NOMO-1 (cell line): ENCODE data around the gene MTA2.
A peak's percentile ranks its signal among the peaks of the same experiment; 100 is the strongest.
"Not testable (repeated sequence)": the region's sequence is repeated elsewhere in the genome, so short reads cannot be mapped to it uniquely, and the experiment has no call there.

Experiments used
- DNase-seq, 2 experiments: peaks; one replicate each; lab custom pipeline; 2025; ENCODE audit not compliant: unreplicated experiment in 2 of 2; lab: John Stamatoyannopoulos, UW

The MTA2 gene

DNA sequence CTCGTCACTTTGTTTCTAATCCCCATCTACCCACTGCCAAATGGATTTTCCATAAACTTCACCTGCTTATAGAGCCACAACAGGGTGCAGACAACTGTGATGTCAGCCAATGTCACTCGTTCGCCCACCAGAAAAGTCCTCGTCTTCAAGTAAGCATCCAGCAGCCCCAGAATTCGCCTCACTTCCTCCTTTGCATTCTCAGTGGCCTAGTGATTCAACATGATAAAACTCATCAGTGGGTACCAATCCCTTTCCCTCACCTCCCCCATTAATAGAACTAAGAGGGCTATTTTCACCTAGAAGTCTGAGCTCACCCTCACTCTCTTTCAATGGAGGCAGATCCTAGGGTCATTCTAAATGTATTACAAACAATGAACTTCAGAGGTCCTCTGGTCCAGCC lies 30.8 kb downstream of the MTA2 start:
- DNase-seq: not testable (repeated sequence)

DNA sequence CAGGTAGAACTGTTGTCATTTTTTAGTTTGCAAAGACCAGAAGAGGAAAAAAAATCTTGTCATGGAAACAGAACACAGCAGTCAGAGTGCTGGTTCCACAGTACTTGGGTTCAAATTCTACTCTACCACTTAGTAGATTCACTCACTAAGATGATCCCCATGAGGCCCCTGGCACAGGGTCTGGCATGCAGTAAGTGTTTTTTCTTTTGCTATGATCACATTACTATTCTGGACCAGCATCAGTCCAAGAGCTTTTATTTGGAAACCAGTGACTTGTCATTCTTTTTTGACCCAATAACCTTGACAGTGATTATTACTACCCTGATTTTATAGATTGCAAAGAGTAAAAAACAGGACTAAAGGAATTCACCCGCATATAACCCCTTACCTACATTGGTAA lies 32.1 kb downstream of the MTA2 start:
- no peak for DNase-seq

DNA sequence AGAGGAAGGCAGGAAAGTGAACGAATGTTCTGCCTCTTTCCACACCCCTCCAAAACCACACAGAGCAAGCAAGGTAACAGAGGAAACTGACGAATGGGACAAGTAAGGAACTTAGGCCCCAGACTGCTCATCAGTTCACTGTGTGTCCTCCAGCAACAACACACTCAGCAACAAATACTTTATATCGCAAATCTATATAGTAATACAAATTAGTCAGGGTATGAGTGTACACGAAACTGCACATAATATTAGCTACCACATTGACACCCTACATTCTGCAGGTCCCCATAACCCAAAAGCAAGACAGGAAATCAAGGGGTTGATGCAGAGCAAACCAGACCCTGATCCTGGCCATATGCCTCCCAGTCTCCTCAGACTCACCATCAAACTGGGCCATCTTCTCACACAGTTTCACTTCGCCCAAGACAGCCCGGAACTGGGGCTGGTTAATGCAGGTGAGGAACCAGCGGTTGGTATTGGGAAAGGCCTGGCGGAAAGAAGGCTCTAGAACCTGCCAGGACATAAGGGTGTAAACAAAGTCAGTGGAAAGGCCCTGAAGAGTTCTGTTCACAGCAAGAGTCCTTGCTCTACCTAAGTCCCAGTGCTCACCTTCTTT lies 34.5 kb downstream of the MTA2 start:
- DNase-seq: no peak

DNA sequence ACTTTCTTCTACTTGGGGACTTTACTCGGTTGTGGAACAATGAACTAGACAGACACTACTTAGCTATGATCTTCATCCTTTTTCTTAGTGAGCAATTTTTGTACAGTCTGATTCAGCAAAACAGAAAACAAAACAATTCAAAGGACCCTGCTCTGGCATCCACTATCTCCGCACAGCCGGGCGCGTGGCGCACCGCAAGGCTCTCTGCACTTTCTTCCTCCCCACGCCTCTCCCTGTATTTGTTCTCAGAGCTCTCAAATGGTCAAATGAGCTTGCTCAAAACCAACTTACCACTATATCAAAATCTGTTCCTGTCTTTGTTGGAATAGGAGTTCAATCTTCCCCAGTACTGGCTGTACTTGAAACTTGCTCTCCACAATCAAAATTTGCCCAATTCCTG lies 35.4 kb downstream of the MTA2 start:
- no peak for DNase-seq

DNA sequence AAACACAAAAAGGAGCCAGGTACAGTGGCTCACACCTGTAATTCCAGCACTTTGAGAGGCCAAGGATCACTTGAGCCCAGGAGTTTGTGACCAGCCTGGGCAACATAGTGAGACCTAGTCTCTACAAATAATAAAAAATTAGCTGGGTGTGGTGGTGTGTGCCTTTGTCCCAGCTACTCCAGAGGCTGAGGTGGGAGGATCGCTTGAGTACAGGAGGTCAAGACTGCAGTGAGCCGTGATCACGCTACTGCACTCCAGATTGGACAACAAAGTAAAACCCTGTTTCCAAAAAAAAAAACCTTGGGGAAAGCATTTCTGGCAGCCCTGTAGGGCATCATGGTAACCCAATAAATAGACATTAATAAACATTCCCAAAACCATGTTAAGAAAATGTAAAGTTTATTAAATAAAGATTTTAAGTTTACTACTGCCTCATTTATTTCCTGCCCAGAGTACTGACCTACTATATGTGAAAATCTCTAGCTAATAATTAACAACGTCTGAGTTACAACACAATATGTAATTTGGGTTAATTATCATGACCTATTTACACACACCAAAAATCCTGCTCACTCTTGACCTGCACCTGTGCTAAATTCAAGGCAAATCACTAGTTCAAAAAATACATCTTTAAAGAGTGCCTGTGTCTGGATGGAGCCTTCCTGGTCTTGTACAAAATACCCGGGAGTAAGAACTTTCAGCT lies 36.4 kb downstream of the MTA2 start:
- DNase-seq: no peak

DNA sequence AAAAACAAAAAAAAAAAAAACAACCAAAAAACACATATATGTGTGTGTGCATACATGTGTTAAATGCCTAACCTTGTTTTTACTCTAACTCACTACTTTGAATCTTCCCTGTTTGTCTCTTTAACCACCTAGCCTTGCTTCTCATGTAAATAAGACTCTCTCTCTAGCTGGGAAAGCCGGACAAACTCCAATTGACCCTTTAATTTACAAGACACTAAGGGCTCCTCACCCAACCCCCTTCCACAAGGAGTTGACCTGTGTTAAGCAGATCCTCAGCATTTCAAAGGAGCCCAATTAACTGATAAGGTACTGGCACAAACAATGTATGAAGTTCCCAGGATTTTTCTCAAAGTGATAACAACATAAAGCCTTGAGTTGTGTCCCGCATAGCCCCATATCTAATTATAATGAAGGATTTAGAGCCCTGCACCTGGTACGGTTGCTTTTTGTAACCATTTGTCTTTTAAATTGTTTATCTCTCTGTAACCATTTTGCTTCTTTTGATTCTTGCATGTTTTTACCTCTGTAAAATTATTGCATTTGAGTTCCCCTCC lies 39.9 kb downstream of the MTA2 start:
- DNase-seq: not testable (repeated sequence)

DNA sequence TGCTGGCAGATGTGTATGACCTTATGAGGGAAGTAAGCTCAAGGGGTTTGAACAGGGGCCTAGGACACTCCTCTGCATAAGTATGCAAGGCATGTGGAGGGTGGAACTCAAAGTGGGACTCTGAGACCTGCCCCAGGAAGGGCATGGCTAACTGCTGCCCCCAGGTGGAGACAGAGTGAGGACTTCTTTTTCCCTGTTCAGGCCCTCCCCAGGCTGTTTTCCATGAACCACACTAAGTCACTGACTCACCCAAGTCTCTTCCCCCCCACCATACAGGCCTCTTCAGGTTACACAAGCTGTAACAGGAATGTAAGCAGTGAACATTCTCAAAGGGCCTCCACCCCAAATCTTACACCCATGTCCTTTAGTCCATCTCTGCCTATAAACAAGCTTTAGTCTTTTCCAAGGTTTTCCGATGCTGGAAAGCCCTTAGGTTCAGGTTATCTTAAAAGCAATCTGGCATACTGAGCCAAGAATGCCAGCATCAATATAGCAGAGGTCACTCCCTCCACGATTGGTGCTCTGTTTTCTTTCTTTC lies 41.0 kb downstream of the MTA2 start:
- peak; percentile 87 to 90 for DNase-seq

DNA sequence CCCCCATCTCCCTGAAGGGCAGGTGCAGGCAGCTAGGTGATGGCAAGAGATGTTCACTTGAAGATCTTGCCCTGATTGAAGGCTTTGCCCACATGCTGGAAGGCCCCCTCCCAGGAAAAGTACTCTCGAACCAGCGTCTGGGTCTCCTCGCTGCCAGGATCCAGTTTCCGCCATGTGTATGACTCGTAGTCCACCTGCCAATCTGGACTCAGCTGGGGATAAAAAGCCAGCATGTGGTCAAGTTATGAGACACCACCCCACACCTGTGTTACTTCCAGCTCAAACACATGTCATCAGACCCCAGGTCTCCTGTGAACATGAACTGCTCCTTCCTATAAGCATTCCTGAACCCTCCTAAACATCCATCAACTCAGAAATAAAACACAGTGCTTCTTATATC lies 42.0 kb downstream of the MTA2 start:
- DNase-seq: not testable (repeated sequence)

DNA sequence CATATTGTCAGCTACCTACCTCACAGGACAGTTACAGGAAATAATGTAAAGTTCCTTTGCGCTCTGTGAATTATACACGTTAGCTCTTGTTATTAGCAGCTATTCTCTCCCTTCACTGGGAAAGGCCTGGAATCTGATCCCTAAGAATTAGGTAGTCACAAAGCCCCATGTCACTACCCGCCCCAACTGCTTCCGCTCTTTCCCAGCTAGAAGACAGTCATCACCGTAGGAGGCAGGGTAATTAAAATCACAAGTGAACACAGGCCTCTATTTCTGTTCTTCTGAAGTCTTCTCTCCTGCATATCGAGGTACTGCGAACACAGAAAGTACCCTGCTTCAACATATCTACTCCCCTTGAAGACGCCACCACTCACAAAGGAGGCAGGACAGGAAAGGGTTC lies 42.5 kb downstream of the MTA2 start:
- no peak for DNase-seq

DNA sequence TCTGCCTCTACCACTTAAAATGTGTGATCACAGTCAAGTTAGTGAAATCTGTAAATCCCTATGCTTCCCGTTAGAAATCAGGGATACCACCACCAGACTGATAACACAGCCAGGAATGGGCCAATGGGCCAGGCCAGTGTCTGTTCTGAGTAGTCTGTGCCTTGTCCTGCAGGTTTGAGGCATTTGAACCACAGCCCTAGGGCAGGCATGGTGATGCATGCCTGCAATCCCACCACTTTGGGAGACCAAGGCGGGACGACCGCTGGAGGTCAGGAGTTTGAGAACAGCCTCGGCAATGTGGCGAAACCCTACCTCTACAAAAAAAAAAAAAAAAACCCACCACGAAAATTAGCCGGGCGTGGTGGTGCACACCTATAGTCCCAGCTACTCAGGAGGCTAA lies 43.0 kb downstream of the MTA2 start:
- no peak for DNase-seq

DNA sequence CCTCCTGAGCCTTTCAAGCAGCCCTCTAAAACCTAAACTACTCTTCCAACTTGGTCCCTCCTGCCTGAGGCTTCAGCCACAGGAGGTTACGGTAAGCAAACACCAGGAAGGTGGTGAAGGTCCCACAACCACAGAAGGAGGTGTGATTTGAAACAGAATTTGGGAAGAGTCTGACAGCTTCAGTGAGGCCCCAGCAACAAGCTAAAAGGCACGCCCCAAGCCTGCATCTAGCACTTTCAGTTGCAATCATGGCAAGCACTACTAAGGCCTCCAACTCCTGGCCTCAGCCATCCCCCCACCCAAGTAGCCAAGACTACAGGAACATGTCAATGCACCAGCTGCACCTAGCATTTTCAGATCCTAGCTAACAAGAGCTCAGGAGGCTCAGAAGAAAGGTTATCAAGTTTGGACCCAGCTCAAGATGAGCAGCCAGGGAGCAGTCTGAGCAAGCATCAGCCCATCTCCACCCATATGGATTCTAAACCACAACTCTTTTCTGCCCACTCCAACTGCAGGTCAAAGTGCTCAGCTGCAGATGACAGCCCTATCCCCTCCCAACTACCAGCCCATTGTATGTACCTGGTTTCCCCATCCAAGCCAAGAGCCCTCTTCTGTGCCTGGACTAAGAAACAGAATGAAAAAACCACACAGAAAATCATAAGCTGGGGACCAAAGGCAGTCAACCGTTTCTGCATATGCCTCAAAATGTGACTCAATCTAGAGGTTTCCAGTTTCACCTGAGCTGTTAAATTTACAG lies 44.6 kb downstream of the MTA2 start:
- DNase-seq: peak; percentile 42 to 49

DNA sequence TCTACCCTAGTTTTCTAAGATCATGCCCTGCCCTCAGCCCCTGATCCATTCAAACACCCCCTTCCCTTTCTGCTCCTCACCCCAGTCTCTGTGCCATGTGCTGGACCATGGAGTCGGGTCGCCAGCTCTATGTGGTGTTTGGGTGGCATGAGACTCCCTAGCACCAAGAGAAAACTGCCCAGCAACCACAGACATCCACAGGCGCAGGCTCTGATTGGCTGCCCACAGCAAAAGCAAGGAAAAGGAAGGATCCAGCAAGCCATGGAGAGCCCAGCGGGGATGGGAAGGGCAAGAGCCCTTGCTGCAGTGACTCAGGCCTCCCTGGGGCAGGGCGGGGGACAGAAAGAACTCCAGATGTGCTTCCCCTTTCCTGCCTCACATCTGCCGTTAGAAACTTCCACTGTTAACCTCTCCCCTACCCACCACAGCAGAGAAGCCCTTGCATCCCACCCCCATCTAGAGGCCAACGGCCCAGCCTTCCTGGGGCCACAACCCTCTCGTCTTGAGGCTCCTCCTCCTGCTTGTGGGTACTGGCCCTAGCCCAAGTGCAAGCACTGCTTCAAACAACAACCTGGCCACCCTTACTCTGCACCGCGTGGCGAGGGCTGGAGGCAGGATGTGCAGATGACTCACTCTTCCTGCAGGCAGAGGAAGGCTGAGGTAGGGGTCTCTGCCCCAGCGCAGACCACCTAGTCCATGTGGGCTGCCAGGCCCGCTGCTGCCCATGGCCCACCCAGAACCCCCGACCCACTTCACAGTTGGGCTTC lies 45.4 kb downstream of the MTA2 start:
- DNase-seq: peak; percentile 96

DNA sequence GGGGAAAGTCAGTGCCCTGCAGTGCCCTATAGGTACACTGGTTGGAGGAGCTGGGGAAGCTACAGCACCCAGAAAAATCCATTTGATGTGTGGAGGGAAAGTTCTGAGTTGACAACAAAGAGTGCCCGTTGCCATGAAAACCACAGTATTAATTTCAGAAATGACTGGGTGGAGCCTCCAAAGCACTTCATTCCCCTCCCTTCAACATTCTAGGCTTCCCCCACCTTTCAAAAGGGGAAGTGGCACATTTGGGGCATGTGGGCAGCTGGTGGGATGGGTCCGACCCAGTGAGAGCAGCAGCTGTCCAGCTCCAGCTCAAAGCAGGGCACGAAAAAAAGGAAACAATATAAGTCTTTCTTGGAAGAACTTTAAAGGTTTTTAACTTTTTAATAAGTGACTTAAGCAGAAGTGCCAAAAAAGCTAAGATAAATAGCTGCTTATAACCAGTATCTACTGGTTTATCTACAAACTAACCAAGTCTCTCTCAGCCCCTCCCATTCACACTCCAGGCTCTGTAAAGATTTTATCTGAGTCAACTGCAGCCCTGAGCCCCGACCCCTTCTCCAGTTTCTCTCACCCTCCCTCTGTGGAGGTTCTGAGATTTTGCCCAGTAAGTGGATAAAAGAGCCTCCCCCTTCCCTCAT lies 46.1 kb downstream of the MTA2 start:
- peak; percentile 91 to 95 for DNase-seq

DNA sequence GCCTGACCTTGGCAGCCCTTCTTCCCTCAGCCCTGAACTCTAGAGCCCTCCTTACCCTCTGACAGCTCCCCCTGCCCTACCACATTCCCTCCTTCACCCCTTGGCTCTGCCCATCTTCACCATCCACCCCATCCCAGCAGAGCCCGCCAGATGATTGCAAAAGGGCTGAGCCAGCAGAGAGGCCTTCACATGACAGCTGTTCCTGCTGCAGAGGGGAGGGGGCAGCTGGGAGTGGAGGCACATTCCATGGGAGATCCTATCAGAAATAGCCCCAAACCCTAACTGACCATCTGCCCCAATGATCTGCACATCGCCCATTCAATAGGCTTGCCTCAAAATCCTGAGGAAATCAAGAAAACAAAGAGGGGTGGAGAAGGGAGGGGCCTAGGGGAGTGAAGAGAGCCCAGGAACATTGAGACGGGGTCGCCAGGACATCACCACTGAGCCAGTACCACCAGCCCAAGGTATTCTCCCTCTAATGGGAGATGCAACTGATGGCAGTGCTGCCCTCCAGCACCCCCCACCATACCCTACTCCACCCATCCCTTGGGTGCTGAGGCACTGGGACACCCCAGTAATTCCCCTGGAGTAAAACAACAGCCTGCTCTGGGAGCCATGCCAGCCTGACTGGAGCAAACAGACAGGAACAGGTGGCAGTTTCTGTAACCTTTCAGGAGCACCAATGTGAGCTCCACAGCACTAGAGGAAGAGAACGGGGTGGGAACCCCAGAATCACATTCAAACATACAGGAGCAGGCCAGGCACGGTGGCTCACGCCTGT lies 47.1 kb downstream of the MTA2 start:
- no peak for DNase-seq

DNA sequence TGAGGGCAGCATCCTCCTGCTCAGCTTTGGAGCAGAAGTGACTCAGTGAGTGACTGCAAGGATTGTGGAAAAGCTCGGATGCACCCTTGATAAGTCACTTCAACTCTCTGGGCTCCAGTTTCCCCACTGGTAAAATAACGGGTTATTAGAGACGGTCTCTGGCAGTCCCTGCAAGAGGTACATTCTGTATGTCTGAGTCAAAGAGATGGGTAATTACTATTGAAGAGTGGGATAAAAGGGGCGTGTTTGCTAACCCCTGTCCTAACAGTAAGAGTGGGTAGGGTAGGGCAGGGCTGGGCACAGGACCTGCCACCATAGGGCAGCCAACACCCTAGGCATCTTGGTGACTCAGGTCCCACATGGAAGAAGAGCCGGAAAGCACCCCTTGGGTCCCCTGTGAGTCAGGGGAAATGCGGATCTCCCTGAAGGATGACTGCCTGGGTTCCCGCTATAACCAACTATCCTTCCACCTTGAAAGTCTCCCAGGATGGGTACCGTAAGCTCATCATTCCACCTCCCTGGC lies 47.8 kb downstream of the MTA2 start:
- DNase-seq: no peak

DNA sequence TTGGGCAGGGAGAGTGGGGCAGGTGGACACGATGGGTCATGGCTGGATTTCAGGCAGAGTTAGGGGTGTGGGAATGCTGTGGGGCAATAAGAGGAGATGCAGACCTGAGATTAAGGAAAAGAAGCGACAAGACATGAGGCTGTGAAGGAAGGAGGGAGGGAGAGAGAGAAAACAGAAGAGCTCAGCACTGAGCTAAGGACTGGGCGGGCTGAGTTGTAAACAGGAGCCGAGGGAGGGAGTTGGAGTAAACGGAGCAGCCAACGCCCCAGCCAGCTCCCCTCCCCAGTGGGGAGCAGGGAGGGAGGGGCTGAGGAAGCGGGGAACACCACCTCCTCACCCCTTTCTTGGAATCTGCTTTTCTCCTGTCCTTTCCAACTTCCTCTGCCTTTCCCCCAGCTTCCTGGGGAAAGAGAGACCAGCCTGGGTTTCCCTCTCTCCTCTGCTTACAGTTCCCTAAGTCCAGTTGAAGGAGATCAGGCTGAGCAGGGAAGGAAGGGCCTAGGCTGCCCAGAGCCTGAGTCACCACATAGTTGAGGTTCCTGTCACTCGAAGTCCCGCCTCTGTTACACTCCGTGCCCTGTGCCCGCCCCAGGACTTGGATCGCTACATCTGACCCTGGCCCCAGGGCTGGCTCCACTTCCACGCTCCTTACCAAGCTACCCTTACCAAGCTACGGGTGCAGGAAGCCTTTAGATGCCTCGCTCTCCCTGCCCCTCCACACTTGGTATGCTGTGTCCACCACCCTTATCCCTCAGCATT lies 48.4 kb downstream of the MTA2 start:
- peak; percentile 73 to 89 for DNase-seq

DNA sequence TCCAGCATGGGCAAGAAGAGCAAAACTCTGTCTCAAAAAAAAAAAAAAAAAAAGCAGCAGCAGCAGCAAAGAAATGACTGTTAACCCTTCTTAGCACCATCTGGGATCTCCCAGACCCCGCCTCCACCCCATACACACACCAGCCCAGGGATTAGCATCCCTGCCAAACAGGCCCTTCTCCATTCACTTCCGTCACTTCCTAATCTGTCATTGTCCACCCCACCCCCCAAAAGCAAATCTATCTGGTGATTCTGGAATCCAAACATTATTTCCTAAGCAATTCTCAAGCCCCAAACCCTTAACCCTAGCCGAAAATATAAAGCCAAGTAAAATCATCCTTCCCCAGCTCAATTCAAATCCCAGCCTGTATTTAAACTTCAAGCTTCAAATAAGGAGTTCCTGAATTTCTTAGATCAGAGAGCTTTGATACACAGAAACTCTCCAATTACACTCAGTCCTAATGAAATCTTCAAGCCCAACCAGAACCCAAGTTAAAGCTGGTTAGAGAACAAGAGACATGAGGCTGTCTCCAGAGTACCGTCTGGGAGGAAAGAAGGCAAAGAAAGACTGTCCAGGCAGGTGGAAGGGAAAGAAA lies 49.1 kb downstream of the MTA2 start:
- DNase-seq: no peak

DNA sequence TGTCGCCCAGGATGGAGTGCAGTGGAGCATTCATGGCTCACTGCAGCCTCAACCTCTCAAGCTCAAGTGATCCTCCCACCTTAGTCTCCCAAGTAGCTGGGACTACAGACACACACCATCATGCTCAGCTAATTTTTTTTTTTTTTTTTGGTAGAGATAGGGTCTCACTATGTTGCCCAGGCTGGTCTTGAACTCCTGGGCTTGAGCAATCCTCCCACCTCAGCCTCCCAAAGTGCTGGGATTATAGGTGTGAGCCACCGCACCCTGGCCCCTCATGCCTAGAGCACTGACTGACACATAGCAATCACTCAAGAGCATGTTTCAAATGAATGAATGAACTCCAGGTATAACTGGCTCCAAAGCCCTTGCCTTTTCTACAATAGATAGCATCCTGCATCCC lies 51.2 kb downstream of the MTA2 start:
- DNase-seq: not testable (repeated sequence)
